OCI-LY7 (cell line): Measurements from ENCODE around the gene CDKN1C. TPM values are rescaled to one million over a fixed set of nuclear protein-coding genes. Genes with fewer than 3 reads are reported as not detected.

Experiments
- BruUV-seq: library from RNA; stranded (reverse); fragments of 400-500 nt; replicated peaks from 2 replicates; lab custom pipeline; 2021; lab: Mats Ljungman, UMichigan
- CTCF ChIA-PET: fragments of 300-600 bp; sonication (Branson Sonifier 250); formaldehyde crosslinking; loops from one replicate; lab custom pipeline; 2022; ENCODE audit warnings: antibody characterized with exemption; ENCODE audit not compliant: unreplicated experiment; lab: Charles Lee
- POLR2A ChIA-PET: fragments of 300-600 bp; sonication (Branson Sonifier 250); formaldehyde crosslinking; loops from one replicate; lab custom pipeline; 2022; ENCODE audit warnings: antibody characterized with exemption; lab: Charles Lee
- DNase-seq: peaks from one replicate; pipeline ENCODE4 v3.0.0-alpha.2; 2015; ENCODE audit warnings: low spot score
- H2AFZ ChIP-seq: fragments of 200-600 bp; sonication (generic), shearing (Covaris generic); 2 replicates; pipeline ENCODE4 v1.6.1; 2014; ENCODE audit warnings: mild to moderate bottlenecking, antibody characterized with exemption, low read length, moderate library complexity
- H3K27ac ChIP-seq: fragments of 200-600 bp; sonication (generic); 2 replicates; pipeline ENCODE4 v1.5.1; 2014; ENCODE audit warnings: mixed run types, low read depth, mild to moderate bottlenecking, moderate library complexity, low read length, inconsistent platforms; ENCODE audit not compliant: poor library complexity, severe bottlenecking
- H3K36me3 ChIP-seq: fragments of 200-600 bp; sonication (generic); 2 replicates; pipeline ENCODE4 v1.6.1; 2014; ENCODE audit warnings: mild to moderate bottlenecking, antibody characterized with exemption, low read length, moderate library complexity, mixed read lengths; ENCODE audit not compliant: insufficient read depth
- H3K4me1 ChIP-seq: fragments of 200-600 bp; sonication (generic); 2 replicates; pipeline ENCODE4 v1.5.1; 2014; ENCODE audit warnings: mild to moderate bottlenecking, low read length; ENCODE audit not compliant: insufficient read depth, poor library complexity, severe bottlenecking
- H3K4me2 ChIP-seq: fragments of 200-600 bp; sonication (generic); 2 replicates; pipeline ENCODE4 v1.6.1; 2014; ENCODE audit warnings: mild to moderate bottlenecking, low read length
- H3K4me3 ChIP-seq: fragments of 200-600 bp; sonication (generic); 2 replicates; pipeline ENCODE4 v1.5.1; 2014; ENCODE audit warnings: mild to moderate bottlenecking, low read depth, low read length; ENCODE audit not compliant: poor library complexity, severe bottlenecking
- H3K79me2 ChIP-seq: fragments of 200-600 bp; sonication (generic); 2 replicates; pipeline ENCODE4 v1.6.1; 2016; ENCODE audit warnings: low read depth, mild to moderate bottlenecking, low read length, moderate library complexity, mixed read lengths; ENCODE audit not compliant: insufficient read depth
- H3K9me2 ChIP-seq: fragments of 200-600 bp; sonication (generic); 2 replicates; pipeline ENCODE4 v1.6.1; 2016; ENCODE audit warnings: mild to moderate bottlenecking, low read length, mixed read lengths; ENCODE audit not compliant: insufficient read depth
- H3K9me3 ChIP-seq: fragments of 200-600 bp; sonication (generic); 2 replicates; pipeline ENCODE4 v1.6.1; 2014; ENCODE audit warnings: mild to moderate bottlenecking, mixed run types, low read length, mixed read lengths
- H4K20me1 ChIP-seq: fragments of 200-600 bp; sonication (generic); 2 replicates; pipeline ENCODE4 v1.6.1; 2014; ENCODE audit warnings: mild to moderate bottlenecking, antibody characterized with exemption, low read length, moderate library complexity, mixed read lengths; ENCODE audit not compliant: insufficient read depth
- EZH2phosphoT487 ChIP-seq: fragments of 200-600 bp; sonication (generic); IDR thresholded peaks from 2 replicates; pipeline ENCODE4 v1.6.1; 2018; ENCODE audit warnings: low read depth, borderline replicate concordance, mild to moderate bottlenecking, mixed run types, antibody characterized with exemption, low read length, moderate library complexity, mixed read lengths
- intact Hi-C: fragments of 100-400 bp; cut with micrococcal nuclease; formaldehyde crosslinking; loops from one replicate; pipeline ENCODE4 v1.10.0; 2022; ENCODE audit not compliant: unreplicated experiment
- total RNA-seq, 2 experiments: library from RNA; depleted of rRNA in 1 of 2; stranded (reverse); fragments of >200 nt in 1 of 2; shearing (Covaris generic) in 1 of 2; gene quantifications; 2 replicates each; pipeline ENCODE4 v1.2.3, GENCODE V29; 2014 to 2022
- TF ChIP-seq, protein P1 (sequence below): fragments of 200-600 bp; sonication (generic); conservative IDR thresholded peaks from 2 replicates; pipeline ENCODE4 v1.5.1; 2014; ENCODE audit warnings: mild to moderate bottlenecking, antibody characterized with exemption, low read length, moderate library complexity, mixed read lengths

Gene CDKN1C
- total RNA-seq, 2 experiments from 2014 or later = 0.13 to 0.55 TPM

DNA sequence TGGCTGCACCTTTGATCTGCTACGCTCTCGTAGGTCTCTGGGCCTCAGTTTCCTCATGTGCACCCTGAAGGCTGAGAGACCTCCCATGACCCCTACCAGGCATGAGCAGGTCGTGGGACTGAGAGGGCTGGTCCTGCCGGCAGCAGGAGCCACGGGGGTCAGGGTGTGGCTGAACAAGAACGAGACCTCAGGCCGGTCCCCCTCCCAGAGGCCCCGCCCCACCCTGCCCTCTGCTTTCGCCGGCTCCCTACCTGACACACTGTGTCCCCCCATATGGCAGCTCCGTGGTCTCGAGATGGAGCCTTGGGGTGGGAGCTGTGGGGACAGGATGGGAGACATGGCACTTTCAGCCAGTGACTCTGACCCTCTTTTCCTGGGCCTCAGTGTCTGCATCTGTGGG is 40.6 kb downstream of the CDKN1C start:
- DNase-seq = no peak
- BruUV-seq = no TSS peak
- H3K4me3 ChIP-seq = no peak overlapping the region
- H3K4me1 ChIP-seq = no peaks in the 10 kb centered on the region
- H3K9me2 ChIP-seq = no peaks in the 10 kb centered on the region
- ChIA-PET POLR2A (no interaction called here), CTCF (no interaction called here)
- H3K27ac ChIP-seq = no peak overlapping the region
- intact Hi-C loops = no loop called here
- no peaks in the 10 kb centered on the region for H3K36me3 ChIP-seq
- no peak overlapping the region for H3K4me2 ChIP-seq
- H3K9me3 ChIP-seq = no peaks in the 10 kb centered on the region
- H2AFZ ChIP-seq = no peak overlapping the region
- no peaks in the 10 kb centered on the region for H4K20me1 ChIP-seq
- no peak for TF ChIP-seq EZH2phosphoT487
- TF ChIP-seq, protein P1, sequence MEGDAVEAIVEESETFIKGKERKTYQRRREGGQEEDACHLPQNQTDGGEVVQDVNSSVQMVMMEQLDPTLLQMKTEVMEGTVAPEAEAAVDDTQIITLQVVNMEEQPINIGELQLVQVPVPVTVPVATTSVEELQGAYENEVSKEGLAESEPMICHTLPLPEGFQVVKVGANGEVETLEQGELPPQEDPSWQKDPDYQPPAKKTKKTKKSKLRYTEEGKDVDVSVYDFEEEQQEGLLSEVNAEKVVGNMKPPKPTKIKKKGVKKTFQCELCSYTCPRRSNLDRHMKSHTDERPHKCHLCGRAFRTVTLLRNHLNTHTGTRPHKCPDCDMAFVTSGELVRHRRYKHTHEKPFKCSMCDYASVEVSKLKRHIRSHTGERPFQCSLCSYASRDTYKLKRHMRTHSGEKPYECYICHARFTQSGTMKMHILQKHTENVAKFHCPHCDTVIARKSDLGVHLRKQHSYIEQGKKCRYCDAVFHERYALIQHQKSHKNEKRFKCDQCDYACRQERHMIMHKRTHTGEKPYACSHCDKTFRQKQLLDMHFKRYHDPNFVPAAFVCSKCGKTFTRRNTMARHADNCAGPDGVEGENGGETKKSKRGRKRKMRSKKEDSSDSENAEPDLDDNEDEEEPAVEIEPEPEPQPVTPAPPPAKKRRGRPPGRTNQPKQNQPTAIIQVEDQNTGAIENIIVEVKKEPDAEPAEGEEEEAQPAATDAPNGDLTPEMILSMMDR = no peak
- H3K79me2 ChIP-seq = no peaks in the 10 kb centered on the region

DNA sequence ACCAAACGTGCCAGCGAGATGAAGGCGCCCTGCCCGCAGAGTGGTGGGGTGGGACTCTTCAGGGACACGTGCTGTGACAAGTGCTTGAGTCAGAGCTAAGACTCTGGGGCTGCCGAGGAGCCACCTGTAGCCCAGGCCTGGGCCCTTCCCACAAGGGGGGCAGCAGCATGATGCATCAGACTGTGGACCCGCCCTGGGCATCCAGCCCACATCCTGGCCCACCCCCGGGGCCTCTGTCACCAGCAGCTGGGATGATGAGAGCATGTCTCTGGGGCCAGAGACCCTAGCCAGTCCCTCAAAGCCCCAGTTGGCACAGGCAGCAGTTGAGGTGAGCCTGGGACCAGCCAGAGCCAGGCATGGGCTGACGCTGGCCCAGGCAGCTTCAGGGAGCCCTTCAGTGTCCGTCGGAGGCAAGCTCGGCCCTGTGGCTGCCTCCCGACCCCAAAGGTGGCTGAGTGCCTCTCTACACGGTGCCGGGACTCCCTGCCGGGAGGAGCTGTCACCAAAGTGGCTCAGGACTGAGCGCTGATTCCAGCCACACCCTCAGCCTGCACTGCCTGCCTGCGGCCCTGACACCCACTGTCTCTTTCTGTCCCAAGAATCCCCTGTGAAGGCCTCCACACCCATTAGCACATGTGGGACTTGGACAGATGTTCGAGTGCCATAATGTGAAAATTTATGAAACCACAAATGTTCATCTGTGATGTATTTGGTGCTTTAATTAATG is 41.3 kb downstream of the CDKN1C start:
- H3K27ac ChIP-seq = no peak overlapping the region
- H3K4me2 ChIP-seq = no peak overlapping the region
- no peak overlapping the region for H3K4me3 ChIP-seq
- no peaks in the 10 kb centered on the region for H3K4me1 ChIP-seq
- H3K79me2 ChIP-seq = no peaks in the 10 kb centered on the region
- DNase-seq = no peak
- TF ChIP-seq EZH2phosphoT487 = no peak
- TF ChIP-seq, protein P1 = no peak
- no peaks in the 10 kb centered on the region for H3K36me3 ChIP-seq
- BruUV-seq = no TSS peak
- no peaks in the 10 kb centered on the region for H3K9me3 ChIP-seq
- POLR2A ChIA-PET = no interaction called here
- CTCF ChIA-PET = no interaction called here
- no peaks in the 10 kb centered on the region for H4K20me1 ChIP-seq
- H2AFZ ChIP-seq = no peak overlapping the region
- no peaks in the 10 kb centered on the region for H3K9me2 ChIP-seq
- intact Hi-C loops = no loop called here

DNA sequence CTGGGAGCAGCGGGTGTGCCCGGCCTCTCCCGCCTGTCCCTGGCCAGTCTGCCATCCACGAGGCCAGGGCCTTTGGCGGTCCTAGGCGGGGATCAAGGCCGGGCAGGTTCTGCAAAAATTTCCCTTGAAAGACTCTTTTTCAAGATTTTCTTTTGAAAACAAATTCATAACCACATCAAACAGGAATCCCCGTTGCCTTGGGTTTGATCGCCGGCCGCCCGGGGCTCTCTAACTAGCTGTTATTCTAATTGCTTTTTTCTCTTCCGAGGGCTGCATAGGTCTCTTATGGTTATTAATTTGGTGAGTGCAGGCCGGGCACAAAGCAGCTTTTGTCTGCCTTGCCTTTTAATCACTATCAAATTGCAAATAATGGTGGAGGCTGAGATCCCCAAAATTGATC is 42.0 kb downstream of the CDKN1C start:
- intact Hi-C loops = no loop called here
- no TSS peak for BruUV-seq
- no peaks in the 10 kb centered on the region for H3K9me2 ChIP-seq

More for the DNA sequence above, 42.0 kb downstream of the CDKN1C start:
- Histone ChIP-seq H3K27ac (no peak overlapping the region), H4K20me1 (no peaks in the 10 kb centered on the region), H3K4me2 (no peak overlapping the region), H3K79me2 (no peaks in the 10 kb centered on the region), H2AFZ (no peak overlapping the region), H3K9me3 (no peaks in the 10 kb centered on the region), H3K4me3 (no peak overlapping the region), H3K36me3 (no peaks in the 10 kb centered on the region), H3K4me1 (no peaks in the 10 kb centered on the region)
- POLR2A ChIA-PET = no interaction called here
- CTCF ChIA-PET = no interaction called here
- TF ChIP-seq, protein P1 = no peak
- TF ChIP-seq EZH2phosphoT487 = no peak
- DNase-seq = no peak
